Trophoblast cell (in vitro differentiated cells and primary cell): ENCODE data around the gene PSD4. TPM values are rescaled to one million over a fixed set of nuclear protein-coding genes. Genes with fewer than 3 reads are reported as not detected.

Experiments
- DNase-seq, 2 donors: peaks; one replicate each; pipeline ENCODE4 v3.0.0-alpha.2; 2016
- H2AFZ ChIP-seq: 2 replicates; pipeline ENCODE4 v1.6.1; 2013; ENCODE audit warnings: low read length, moderate library complexity, mild to moderate bottlenecking; ENCODE audit not compliant: insufficient read depth, poor library complexity
- H2AK5ac ChIP-seq: 2 replicates; pipeline ENCODE4 v1.6.1; 2013; ENCODE audit warnings: mild to moderate bottlenecking, low read length
- H2BK120ac ChIP-seq: 2 replicates; pipeline ENCODE4 v1.6.1; 2013; ENCODE audit warnings: low read length, mild to moderate bottlenecking, moderate library complexity; ENCODE audit not compliant: insufficient read depth, poor library complexity
- H2BK12ac ChIP-seq: 2 replicates; pipeline ENCODE4 v1.6.1; 2013; ENCODE audit warnings: mild to moderate bottlenecking, low read length, moderate library complexity
- H2BK5ac ChIP-seq: 2 replicates; pipeline ENCODE4 v1.6.1; 2013; ENCODE audit warnings: low read length, low read depth, moderate library complexity, mild to moderate bottlenecking; ENCODE audit not compliant: poor library complexity
- H3K14ac ChIP-seq: 2 replicates; pipeline ENCODE4 v1.6.1; 2013; ENCODE audit warnings: mild to moderate bottlenecking, low read length
- H3K18ac ChIP-seq: 2 replicates; pipeline ENCODE4 v1.6.1; 2013; ENCODE audit warnings: mild to moderate bottlenecking, low read length
- H3K23ac ChIP-seq: 2 replicates; pipeline ENCODE4 v1.6.1; 2013; ENCODE audit warnings: low read length
- H3K27ac ChIP-seq: 2 replicates; pipeline ENCODE4 v1.5.1; 2013; ENCODE audit warnings: low read depth, mild to moderate bottlenecking, inconsistent platforms, low read length, moderate library complexity
- H3K27me3 ChIP-seq: 2 replicates; pipeline ENCODE4 v1.6.1; 2013; ENCODE audit warnings: inconsistent platforms, mild to moderate bottlenecking, low read length, moderate library complexity; ENCODE audit not compliant: insufficient read depth
- H3K36me3 ChIP-seq, 2 experiments: 1 replicate in 1 of 2; 2 replicates in 1 of 2; pipeline ENCODE4 v1.6.1; 2013; ENCODE audit warnings: low read length in 2 of 2, mild to moderate bottlenecking in 2 of 2, moderate library complexity in 1 of 2; ENCODE audit not compliant: insufficient read depth in 2 of 2, control insufficient read depth in 1 of 2
- H3K4ac ChIP-seq: 2 replicates; pipeline ENCODE4 v1.6.1; 2013; ENCODE audit warnings: low read depth, mild to moderate bottlenecking, low read length, moderate library complexity
- H3K4me1 ChIP-seq, 2 experiments: 1 replicate in 1 of 2; 2 replicates in 1 of 2; pipeline ENCODE4 v1.6.1; 2013; ENCODE audit warnings: low read length in 2 of 2, mild to moderate bottlenecking in 2 of 2, moderate library complexity in 1 of 2; ENCODE audit not compliant: insufficient read depth in 2 of 2, control insufficient read depth in 1 of 2
- H3K4me2 ChIP-seq: 2 replicates; pipeline ENCODE4 v1.6.1; 2013; ENCODE audit warnings: inconsistent platforms, mild to moderate bottlenecking, low read length, moderate library complexity
- H3K4me3 ChIP-seq: 2 replicates; pipeline ENCODE4 v1.5.1; 2013; ENCODE audit warnings: mild to moderate bottlenecking, low read depth, low read length, inconsistent platforms
- H3K79me1 ChIP-seq: one replicate; pipeline ENCODE4 v1.6.1; 2013; ENCODE audit warnings: low read length
- H3K79me2 ChIP-seq: 2 replicates; pipeline ENCODE4 v1.6.1; 2013; ENCODE audit warnings: low read length, mild to moderate bottlenecking; ENCODE audit not compliant: control insufficient read depth, insufficient read depth, poor library complexity
- H3K9ac ChIP-seq: 2 replicates; pipeline ENCODE4 v1.6.1; 2013; ENCODE audit warnings: mild to moderate bottlenecking, low read length
- H3K9me3 ChIP-seq: 2 replicates; pipeline ENCODE4 v1.6.1; 2013; ENCODE audit warnings: low read depth, mild to moderate bottlenecking, control low read depth, inconsistent platforms, low read length; ENCODE audit not compliant: insufficient read depth
- H4K12ac ChIP-seq: 2 replicates; pipeline ENCODE4 v1.6.1; 2013; ENCODE audit warnings: low read depth, mild to moderate bottlenecking, low read length, moderate library complexity
- H4K8ac ChIP-seq: 2 replicates; pipeline ENCODE4 v1.6.1; 2013; ENCODE audit warnings: low read depth, mild to moderate bottlenecking, low read length, moderate library complexity
- H4K91ac ChIP-seq: one replicate; pipeline ENCODE4 v1.6.1; 2013; ENCODE audit warnings: low read depth, mild to moderate bottlenecking, low read length, moderate library complexity
- WGBS: extraction: QIAGEN DNeasy Blood & Tissue Kit; methylation state at CpG from one replicate; pipeline ENCODE4 v1.1.7; 2013; ENCODE audit warnings: missing lambda C conversion rate; ENCODE audit not compliant: insufficient read length, insufficient coverage; ENCODE audit errors: extremely low coverage; 5-methylcytosine and 5-hydroxymethylcytosine counted together
- polyA plus RNA-seq: library from polyadenylated mRNA; stranded (reverse); fragments of 200-250 nt; gene quantifications from 2 replicates; pipeline ENCODE4 v1.2.3, GENCODE V29; 2013

Gene PSD4
- 18.6 and 18.8 TPM in 2 replicates for polyA plus RNA-seq

DNA sequence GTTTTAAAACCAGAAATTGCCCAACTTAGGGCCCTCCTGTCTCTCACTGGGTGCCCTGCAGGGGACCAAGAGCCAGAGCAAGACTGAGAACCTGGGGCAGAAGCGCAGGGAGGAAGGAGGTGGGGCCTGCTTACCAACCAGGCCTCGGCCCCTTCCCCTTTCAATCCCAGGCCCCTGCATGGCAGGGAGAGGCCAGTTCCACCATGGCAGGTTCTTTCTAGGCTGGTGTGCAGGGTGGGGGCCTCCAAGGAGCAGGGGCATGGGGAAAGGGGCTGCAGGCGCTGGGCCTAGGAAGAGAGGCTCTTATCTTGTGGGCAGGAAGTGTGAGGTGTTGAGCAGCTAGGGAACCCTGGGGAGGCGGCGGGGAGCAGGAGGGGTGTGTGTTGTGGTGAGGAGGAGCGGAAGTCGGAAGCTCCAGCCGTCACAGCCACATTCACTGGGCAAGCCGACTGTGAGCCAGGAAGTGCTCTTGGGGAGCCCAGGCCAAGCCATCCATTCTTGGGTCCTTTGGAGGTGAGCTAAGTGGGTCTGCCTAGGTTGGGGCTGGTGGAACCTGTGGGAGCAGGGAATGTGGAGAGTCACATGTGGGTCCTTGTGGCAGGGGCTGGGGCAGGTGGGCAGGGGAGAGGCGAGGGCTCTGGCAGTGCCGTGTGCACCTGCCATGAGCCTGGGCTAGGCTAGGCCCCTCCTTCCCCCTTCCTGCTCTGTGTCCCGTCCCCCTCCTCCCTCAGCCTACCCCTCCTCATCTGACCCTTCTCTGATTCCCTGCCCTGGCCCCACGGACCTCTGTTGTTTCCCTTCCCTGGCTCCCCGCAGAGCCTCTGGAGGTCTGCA lies at the start of gene PSD4:
Gene PSD4 (plus strand): TSS at position 430 of the 834 bp plus-strand sequence. CDS start 8,486 bp downstream, outside the sequence.
- H3K4me1 ChIP-seq = peaks cover 20 to 28% of the 10 kb centered on the region in 2 experiments
- H4K91ac ChIP-seq = peak within 1 kb of the TSS; percentile 28
- no peak within 1 kb of the TSS for H3K9ac ChIP-seq
- H3K27me3 ChIP-seq = no peaks in the 10 kb centered on the region
- no peak for DNase-seq
- H3K23ac ChIP-seq = no peak within 1 kb of the TSS
- no peak within 1 kb of the TSS for H2BK120ac ChIP-seq
- H3K79me1 ChIP-seq = peaks cover 18% of the 10 kb centered on the region
- no peak within 1 kb of the TSS for H3K27ac ChIP-seq
- no peak within 1 kb of the TSS for H4K8ac ChIP-seq
- H3K79me2 ChIP-seq = no peaks in the 10 kb centered on the region
- WGBS = no CpG with 5 or more reads among the region's 14 CpGs
- H2BK5ac ChIP-seq = no peak within 1 kb of the TSS
- H3K14ac ChIP-seq = no peak within 1 kb of the TSS
- no peak within 1 kb of the TSS for H2BK12ac ChIP-seq
- peak within 1 kb of the TSS; percentile 11 for H3K18ac ChIP-seq
- H2AFZ ChIP-seq = no peak within 1 kb of the TSS
- H3K36me3 ChIP-seq = no peaks in the 10 kb centered on the region
- no peak within 1 kb of the TSS for H3K4ac ChIP-seq
- H3K4me2 ChIP-seq = no peak within 1 kb of the TSS
- H4K12ac ChIP-seq = no peak within 1 kb of the TSS
- no peak within 1 kb of the TSS for H2AK5ac ChIP-seq
- no peak within 1 kb of the TSS for H3K4me3 ChIP-seq
- H3K9me3 ChIP-seq = peaks cover 1% of the 10 kb centered on the region

DNA sequence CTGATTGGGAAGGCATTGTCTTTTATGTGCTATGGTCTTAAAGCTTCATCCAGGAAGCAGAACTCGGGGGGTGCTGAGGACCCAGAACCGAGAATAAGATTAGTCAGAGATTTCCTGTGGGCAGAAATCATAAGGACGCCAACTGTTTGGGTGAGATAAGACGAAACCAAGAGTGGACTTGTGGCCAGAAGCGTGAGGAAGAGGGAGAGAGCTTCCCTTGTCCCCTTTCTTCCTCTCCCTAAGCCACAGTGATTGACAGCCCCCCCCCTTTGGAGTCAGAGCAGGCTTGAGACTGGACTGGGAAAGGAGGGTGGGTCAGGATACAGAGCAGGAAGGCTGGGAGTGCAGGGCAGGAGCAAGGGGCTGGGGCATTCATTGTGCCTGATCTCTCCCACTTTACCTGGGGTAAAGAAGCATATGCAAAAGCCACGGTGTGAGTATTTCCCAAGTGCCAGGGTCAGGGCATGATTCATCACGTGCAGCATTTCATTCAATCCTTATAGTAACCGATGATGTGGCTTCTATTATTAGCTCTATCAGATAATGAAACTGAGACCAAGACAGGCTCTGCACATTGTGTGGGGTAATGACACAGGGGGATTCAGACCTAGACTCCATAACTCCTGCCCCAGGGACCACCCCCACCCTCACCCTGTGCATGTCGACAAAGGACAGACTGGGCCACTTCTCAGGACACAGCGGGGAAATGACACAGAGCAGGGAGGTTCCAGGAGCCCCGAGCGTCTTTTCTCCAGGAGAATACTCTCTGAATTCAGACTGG lies 49.4 kb upstream of the PSD4 start:
- Histone ChIP-seq H4K12ac (no peak overlapping the region), H3K9me3 (no peaks in the 10 kb centered on the region), H3K27ac (no peak overlapping the region), H3K79me1 (no peaks in the 10 kb centered on the region), H3K4me3 (no peak overlapping the region), H3K36me3 (no peaks in the 10 kb centered on the region), H3K4me1 (no peaks in the 10 kb centered on the region), H3K4me2 (no peak overlapping the region), H3K4ac (no peak overlapping the region), H4K91ac (no peak overlapping the region), H2AFZ (no peak overlapping the region), H3K23ac (no peak overlapping the region), H3K79me2 (no peaks in the 10 kb centered on the region), H2BK120ac (no peak overlapping the region), H3K14ac (no peak overlapping the region), H3K9ac (no peak overlapping the region), H3K18ac (no peak overlapping the region), H4K8ac (no peak overlapping the region), H2AK5ac (no peak overlapping the region), H2BK5ac (no peak overlapping the region), H2BK12ac (no peak overlapping the region), H3K27me3 (no peaks in the 10 kb centered on the region)
- DNase-seq = peak; percentile 62 to 76
- WGBS = no CpG with 5 or more reads among the region's 12 CpGs

DNA sequence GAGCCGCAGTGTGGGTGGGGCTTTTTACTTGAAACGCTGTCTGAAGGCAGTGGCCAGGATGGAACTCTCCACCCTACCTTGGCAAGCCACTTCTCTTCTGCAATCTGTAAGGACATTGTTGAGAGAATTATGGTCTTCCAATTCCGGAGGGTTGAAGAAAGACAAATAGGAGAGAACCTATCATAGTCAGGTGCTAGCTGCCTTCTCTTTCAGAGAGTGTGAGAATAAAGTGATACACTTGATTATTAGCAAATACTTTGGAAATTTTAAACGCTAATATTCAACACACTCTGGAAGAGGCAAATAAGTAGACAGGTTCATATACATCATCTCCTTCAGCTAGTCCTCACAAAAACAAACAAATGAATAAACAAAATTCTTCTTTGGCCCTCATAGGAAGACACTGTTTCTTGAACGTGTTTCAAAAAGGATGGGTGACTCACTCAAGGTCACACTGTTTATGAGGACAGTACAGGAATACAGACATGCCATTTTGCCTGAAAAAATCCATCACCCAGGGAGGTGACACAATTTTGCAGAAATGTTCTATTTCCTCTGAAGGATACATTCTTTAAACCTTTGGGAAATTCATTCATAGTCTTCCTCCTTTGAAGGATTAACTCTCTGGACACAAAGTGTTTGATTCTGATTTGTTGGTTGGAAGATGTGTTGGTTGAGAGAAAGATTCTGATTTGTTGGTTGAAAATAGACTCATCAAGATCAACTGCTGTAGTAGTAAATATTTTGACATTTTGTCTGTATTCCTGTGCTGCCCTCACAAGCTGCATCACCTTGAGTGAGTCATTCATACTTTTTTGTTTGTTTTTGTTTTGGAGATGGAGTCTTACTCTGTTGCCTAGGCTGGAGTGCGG lies 48.6 kb upstream of the PSD4 start:
- H2BK12ac ChIP-seq = no peak overlapping the region
- H2BK120ac ChIP-seq = no peak overlapping the region
- H4K8ac ChIP-seq = no peak overlapping the region
- H3K4me2 ChIP-seq = no peak overlapping the region
- H3K9ac ChIP-seq = no peak overlapping the region
- no peak overlapping the region for H3K23ac ChIP-seq
- H2AK5ac ChIP-seq = no peak overlapping the region
- H3K36me3 ChIP-seq = no peaks in the 10 kb centered on the region
- no peak overlapping the region for H4K91ac ChIP-seq
- no peak overlapping the region for H3K4me3 ChIP-seq
- no peaks in the 10 kb centered on the region for H3K27me3 ChIP-seq
- H4K12ac ChIP-seq = no peak overlapping the region
- H3K27ac ChIP-seq = no peak overlapping the region
- no peaks in the 10 kb centered on the region for H3K79me1 ChIP-seq
- H2BK5ac ChIP-seq = no peak overlapping the region
- no peak overlapping the region for H3K14ac ChIP-seq
- WGBS = no CpG with 5 or more reads among the region's 6 CpGs
- H3K79me2 ChIP-seq = no peaks in the 10 kb centered on the region
- no peaks in the 10 kb centered on the region for H3K4me1 ChIP-seq
- H2AFZ ChIP-seq = no peak overlapping the region
- no peak overlapping the region for H3K4ac ChIP-seq
- H3K18ac ChIP-seq = no peak overlapping the region
- H3K9me3 ChIP-seq = peaks cover 2% of the 10 kb centered on the region
- peak; percentile 53 to 86 for DNase-seq
